ENCODE measurements around the gene HNRNPL. TPM values are rescaled to one million over a fixed set of nuclear protein-coding genes. Genes with fewer than 3 reads are reported as not detected.
"Not testable (repeated sequence)": the region's sequence is repeated elsewhere in the genome, so short reads cannot be mapped to it uniquely, and the experiment has no call there.

HNRNPL gene
- total and polyA plus RNA-seq, 9 donors: 195 to 355 (median 281) TPM

GRCh38 chr19:38805180-38805579, 44.6 kb downstream of the HNRNPL start:
- H3K27me3 ChIP-seq (ENCODE audit: control insufficient read depth, insufficient read depth, low read length): no peaks in the 10 kb centered on the region
- no peaks in the 10 kb centered on the region for H3K9me3 ChIP-seq (replicated peaks; ENCODE audit: control insufficient read depth, low read depth, low read length)
- H3K4me3 ChIP-seq (ENCODE audit: low read length): no peak overlapping the region
- 60% methylated on average over 1 of the region's 1 CpG for whole genome bisulfite sequencing (ENCODE audit: insufficient coverage)
- H3K4me1 ChIP-seq (ENCODE audit: control insufficient read depth, insufficient read depth, low read length): peaks cover 6% of the 10 kb centered on the region
- DNase-seq: no peak
- no peak overlapping the region for H3K27ac ChIP-seq (ENCODE audit: low read length)
- H3K36me3 ChIP-seq (ENCODE audit: control insufficient read depth, insufficient read depth, low read length): no peaks in the 10 kb centered on the region

GRCh38 chr19:38803543-38803942, 46.2 kb downstream of the HNRNPL start:
- Histone ChIP-seq H3K27ac (ENCODE audit: low read length) (no peak overlapping the region), H3K36me3 (ENCODE audit: control insufficient read depth, insufficient read depth, low read length) (no peaks in the 10 kb centered on the region), H3K4me3 (ENCODE audit: low read length) (no peak overlapping the region), H3K9me3 (replicated peaks; ENCODE audit: control insufficient read depth, low read depth, low read length) (no peaks in the 10 kb centered on the region), H3K4me1 (ENCODE audit: control insufficient read depth, insufficient read depth, low read length) (peaks cover 6% of the 10 kb centered on the region), H3K27me3 (ENCODE audit: control insufficient read depth, insufficient read depth, low read length) (no peaks in the 10 kb centered on the region)
- no peak for DNase-seq
- WGBS (ENCODE audit: insufficient coverage): 100% methylated on average over 3 of the region's 10 CpGs

- no peak for DNase-seq
Measured at GRCh38 chr19:38801359-38802095, 48.3 kb downstream of the HNRNPL start.

GRCh38 chr19:38800577-38801347, 49.0 kb downstream of the HNRNPL start:
- 92% methylated on average over 3 of the region's 5 CpGs for WGBS (ENCODE audit: insufficient coverage)
- Histone ChIP-seq H3K27ac (ENCODE audit: low read length) (no peak overlapping the region), H3K4me3 (ENCODE audit: low read length) (no peak overlapping the region), H3K27me3 (ENCODE audit: control insufficient read depth, insufficient read depth, low read length) (no peaks in the 10 kb centered on the region), H3K9me3 (replicated peaks; ENCODE audit: control insufficient read depth, low read depth, low read length) (no peaks in the 10 kb centered on the region), H3K36me3 (ENCODE audit: control insufficient read depth, insufficient read depth, low read length) (no peaks in the 10 kb centered on the region), H3K4me1 (ENCODE audit: control insufficient read depth, insufficient read depth, low read length) (peaks cover 6% of the 10 kb centered on the region)
- DNase-seq: no peak

More at GRCh38 chr19:38801359-38802095, 48.3 kb downstream of the HNRNPL start:
- no peaks in the 10 kb centered on the region for H3K9me3 ChIP-seq (replicated peaks; ENCODE audit: control insufficient read depth, low read depth, low read length)
- 93% methylated on average over 11 of the region's 12 CpGs for WGBS (ENCODE audit: insufficient coverage)
- no peak overlapping the region for H3K27ac ChIP-seq (ENCODE audit: low read length)
- H3K36me3 ChIP-seq (ENCODE audit: control insufficient read depth, insufficient read depth, low read length): no peaks in the 10 kb centered on the region
- H3K4me3 ChIP-seq (ENCODE audit: low read length): no peak overlapping the region
- H3K4me1 ChIP-seq (ENCODE audit: control insufficient read depth, insufficient read depth, low read length): peaks cover 6% of the 10 kb centered on the region
- no peaks in the 10 kb centered on the region for H3K27me3 ChIP-seq (ENCODE audit: control insufficient read depth, insufficient read depth, low read length)

GRCh38 chr19:38799104-38799503, 50.7 kb downstream of the HNRNPL start:
- Histone ChIP-seq H3K27ac (ENCODE audit: low read length) (no peak overlapping the region), H3K36me3 (ENCODE audit: control insufficient read depth, insufficient read depth, low read length) (no peaks in the 10 kb centered on the region), H3K27me3 (ENCODE audit: control insufficient read depth, insufficient read depth, low read length) (no peaks in the 10 kb centered on the region), H3K4me1 (ENCODE audit: control insufficient read depth, insufficient read depth, low read length) (peaks cover 4% of the 10 kb centered on the region), H3K9me3 (replicated peaks; ENCODE audit: control insufficient read depth, low read depth, low read length) (no peaks in the 10 kb centered on the region), H3K4me3 (ENCODE audit: low read length) (no peak overlapping the region)
- DNase-seq: no peak
- 95% methylated on average over 4 of the region's 10 CpGs for WGBS (ENCODE audit: insufficient coverage)

GRCh38 chr19:38797781-38798180, 52.0 kb downstream of the HNRNPL start:
- not testable (repeated sequence) for H3K4me3 ChIP-seq (ENCODE audit: low read length); H3K27me3 ChIP-seq (ENCODE audit: control insufficient read depth, insufficient read depth, low read length); H3K27ac ChIP-seq (ENCODE audit: low read length); DNase-seq; H3K36me3 ChIP-seq (ENCODE audit: control insufficient read depth, insufficient read depth, low read length); H3K4me1 ChIP-seq (ENCODE audit: control insufficient read depth, insufficient read depth, low read length); H3K9me3 ChIP-seq (replicated peaks; ENCODE audit: control insufficient read depth, low read depth, low read length)
- WGBS (ENCODE audit: insufficient coverage): 70% methylated on average over 2 of the region's 33 CpGs

GRCh38 chr19:38796154-38796553, 53.6 kb downstream of the HNRNPL start:
- no peaks in the 10 kb centered on the region for H3K27me3 ChIP-seq (ENCODE audit: control insufficient read depth, insufficient read depth, low read length)
- no peak overlapping the region for H3K27ac ChIP-seq (ENCODE audit: low read length)
- H3K4me1 ChIP-seq (ENCODE audit: control insufficient read depth, insufficient read depth, low read length): peaks cover 8% of the 10 kb centered on the region
- H3K9me3 ChIP-seq (replicated peaks; ENCODE audit: control insufficient read depth, low read depth, low read length): no peaks in the 10 kb centered on the region
- no peak overlapping the region for H3K4me3 ChIP-seq (ENCODE audit: low read length)
- DNase-seq: no peak
- WGBS (ENCODE audit: insufficient coverage): no CpG with 5 or more reads among the region's 2 CpGs
- no peaks in the 10 kb centered on the region for H3K36me3 ChIP-seq (ENCODE audit: control insufficient read depth, insufficient read depth, low read length)

GRCh38 chr19:38795549-38795948, 54.2 kb downstream of the HNRNPL start:
- DNase-seq: no peak
- Histone ChIP-seq H3K4me3 (ENCODE audit: low read length) (no peak overlapping the region), H3K4me1 (ENCODE audit: control insufficient read depth, insufficient read depth, low read length) (peaks cover 8% of the 10 kb centered on the region), H3K9me3 (replicated peaks; ENCODE audit: control insufficient read depth, low read depth, low read length) (no peaks in the 10 kb centered on the region), H3K27me3 (ENCODE audit: control insufficient read depth, insufficient read depth, low read length) (no peaks in the 10 kb centered on the region), H3K27ac (ENCODE audit: low read length) (no peak overlapping the region), H3K36me3 (ENCODE audit: control insufficient read depth, insufficient read depth, low read length) (no peaks in the 10 kb centered on the region)
- WGBS (ENCODE audit: insufficient coverage): 80% methylated on average over 1 of the region's 4 CpGs

GRCh38 chr19:38793671-38794070, 56.1 kb downstream of the HNRNPL start:
- H3K4me1 ChIP-seq (ENCODE audit: control insufficient read depth, insufficient read depth, low read length): peaks cover 10% of the 10 kb centered on the region
- no peaks in the 10 kb centered on the region for H3K9me3 ChIP-seq (replicated peaks; ENCODE audit: control insufficient read depth, low read depth, low read length)
- no CpG with 5 or more reads among the region's 5 CpGs for WGBS (ENCODE audit: insufficient coverage)
- DNase-seq: no peak
- H3K27me3 ChIP-seq (ENCODE audit: control insufficient read depth, insufficient read depth, low read length): no peaks in the 10 kb centered on the region
- H3K4me3 ChIP-seq (ENCODE audit: low read length): no peak overlapping the region
- H3K36me3 ChIP-seq (ENCODE audit: control insufficient read depth, insufficient read depth, low read length): no peaks in the 10 kb centered on the region
- no peak overlapping the region for H3K27ac ChIP-seq (ENCODE audit: low read length)

GRCh38 chr19:38793177-38793576, 56.6 kb downstream of the HNRNPL start:
- Histone ChIP-seq H3K27me3 (ENCODE audit: control insufficient read depth, insufficient read depth, low read length) (no peaks in the 10 kb centered on the region), H3K4me1 (ENCODE audit: control insufficient read depth, insufficient read depth, low read length) (peaks cover 12% of the 10 kb centered on the region), H3K4me3 (ENCODE audit: low read length) (no peak overlapping the region), H3K27ac (ENCODE audit: low read length) (no peak overlapping the region), H3K9me3 (replicated peaks; ENCODE audit: control insufficient read depth, low read depth, low read length) (no peaks in the 10 kb centered on the region), H3K36me3 (ENCODE audit: control insufficient read depth, insufficient read depth, low read length) (no peaks in the 10 kb centered on the region)
- no peak for DNase-seq
- 23% methylated on average over 4 of the region's 8 CpGs for WGBS (ENCODE audit: insufficient coverage)

Measured in muscle of leg (tissue), 11 donors.